HepG2 (cell line): ENCODE results near the gene NRSN2. TPM values are rescaled to one million over a fixed set of nuclear protein-coding genes. Genes with fewer than 3 reads are reported as not detected.

Experiments used
- ATAC-seq: fragments of 200-7000 bp; cut with Tn5 transposase; 3 replicates; pipeline ENCODE4 v1.9.1; 2020; ENCODE audit warnings: mild to moderate bottlenecking, moderate library complexity
- BruUV-seq: library from RNA; stranded (reverse); fragments of 400-500 nt; replicated peaks from 2 replicates; lab custom pipeline; 2021; lab: Mats Ljungman, UMichigan
- CTCF ChIA-PET: fragments of 300-600 bp; formaldehyde crosslinking; extraction: SDS; loops from one replicate; lab custom pipeline; 2021; ENCODE audit warnings: low total read pairs, inconsistent platforms, low intra/inter-chr PET ratio; lab: Yijun Ruan, JAX
- POLR2A ChIA-PET: fragments of 350-600 bp; sonication (Branson Sonifier 250); formaldehyde crosslinking; loops from one replicate; lab custom pipeline; 2020; ENCODE audit warnings: antibody characterized with exemption, inconsistent platforms; lab: Yijun Ruan, JAX
- DNase-seq: peaks from one replicate; pipeline ENCODE4 v3.0.0-alpha.2; 2015; ENCODE audit warnings: low spot score
- FAIRE-seq: peaks from 3 replicates; lab custom pipeline; 2011; peaks lifted over from hg19 to GRCh38; lab: Jason Lieb, UNC
- H2AFZ ChIP-seq: one replicate; pipeline ENCODE4 v1.6.1; 2011; ENCODE audit warnings: low read length, inconsistent platforms
- H3K27ac ChIP-seq: fragments of 300-600 bp; 3 replicates; pipeline ENCODE4 v1.8.0; 2011; ENCODE audit warnings: mixed run types, mild to moderate bottlenecking, mixed read lengths, low read length, inconsistent platforms; ENCODE audit not compliant: insufficient read depth; ENCODE audit errors: extremely low read length
- H3K27me3 ChIP-seq, 2 experiments: fragments of 200-600 bp in 1 of 2; 2 replicates in 1 of 2; 3 replicates in 1 of 2; pipeline versions ENCODE4 v1.6.0 to v1.8.0; 2011; ENCODE audit warnings: low read length in 2 of 2, mild to moderate bottlenecking in 2 of 2, moderate library complexity in 2 of 2, inconsistent platforms in 1 of 2; ENCODE audit not compliant: insufficient read depth in 2 of 2, control insufficient read depth in 1 of 2
- H3K36me3 ChIP-seq, 2 experiments: fragments of 200-600 bp in 1 of 2; replicated peaks in 1 of 2; 2 replicates in 1 of 2; 3 replicates in 1 of 2; pipeline versions ENCODE4 v1.5.1 to v1.8.0; 2011; ENCODE audit warnings: low read length in 2 of 2, inconsistent platforms in 1 of 2; ENCODE audit not compliant: insufficient read depth in 2 of 2, control insufficient read depth in 1 of 2
- H3K4me1 ChIP-seq: 2 replicates; pipeline ENCODE4 v1.5.1; 2012; ENCODE audit warnings: low read length, inconsistent platforms; ENCODE audit not compliant: insufficient read depth
- H3K4me2 ChIP-seq: 2 replicates; pipeline ENCODE4 v1.6.0; 2011; ENCODE audit warnings: low read depth, low read length, inconsistent platforms
- H3K4me3 ChIP-seq, 3 experiments: fragments of 200-600 bp in 1 of 3; sonication (generic), shearing (Covaris generic) in 1 of 3; replicated peaks in 1 of 3; 2 replicates each; pipeline ENCODE4 v1.5.1; 2011 to 2016; ENCODE audit warnings: low read length in 3 of 3, inconsistent platforms in 2 of 3, low read depth in 2 of 3, mild to moderate bottlenecking in 2 of 3, control low read depth in 1 of 3, mixed read lengths in 1 of 3; ENCODE audit not compliant: insufficient read depth in 1 of 3
- H3K79me2 ChIP-seq: one replicate; pipeline ENCODE4 v1.6.1; 2011; ENCODE audit warnings: low read length, inconsistent platforms; ENCODE audit not compliant: insufficient read depth
- H3K9ac ChIP-seq: 2 replicates; pipeline ENCODE4 v1.6.0; 2011; ENCODE audit warnings: mild to moderate bottlenecking, low read depth, low read length, inconsistent platforms; ENCODE audit not compliant: insufficient read depth
- H3K9me3 ChIP-seq: 2 replicates; pipeline ENCODE4 v1.5.1; 2012; ENCODE audit warnings: mild to moderate bottlenecking, low read length
- H4K20me1 ChIP-seq: 2 replicates; pipeline ENCODE4 v1.6.0; 2011; ENCODE audit warnings: inconsistent platforms, mild to moderate bottlenecking, low read length, moderate library complexity; ENCODE audit not compliant: insufficient read depth
- CEBPB ChIP-seq: IDR thresholded peaks from 2 replicates; pipeline ENCODE4 v1.6.1; 2011; ENCODE audit warnings: low read depth, low read length, improper control_type of control experiment, borderline replicate concordance
- CEBPG ChIP-seq: IDR thresholded peaks from 2 replicates; pipeline ENCODE4 v1.6.1; 2016
- DRAP1 ChIP-seq: IDR thresholded peaks from 2 replicates; pipeline ENCODE4 v1.6.1; 2016; ENCODE audit warnings: missing genetic modification reagents, missing compliant biosample characterization
- ETV6 ChIP-seq: sonication (generic); formaldehyde crosslinking; conservative IDR thresholded peaks from 2 replicates; pipeline ENCODE4 v1.4.0; 2020; ENCODE audit warnings: missing genetic modification reagents
- ISL2 ChIP-seq: sonication (generic); formaldehyde crosslinking; IDR thresholded peaks from 2 replicates; pipeline ENCODE4 v1.5.0; 2020; ENCODE audit warnings: missing genetic modification reagents
- ISX ChIP-seq: sonication (generic); formaldehyde crosslinking; conservative IDR thresholded peaks from 2 replicates; pipeline ENCODE4 v1.5.0; 2020; ENCODE audit warnings: missing genetic modification reagents
- NCOR1 ChIP-seq: fragments of 200-600 bp; sonication (generic); IDR thresholded peaks from 2 replicates; pipeline ENCODE4 v1.7.0; 2017; ENCODE audit warnings: antibody characterized with exemption, low read length, borderline replicate concordance
- POGZ ChIP-seq: sonication (generic); formaldehyde crosslinking; IDR thresholded peaks from 2 replicates; pipeline ENCODE4 v1.4.0; 2020; ENCODE audit warnings: mild to moderate bottlenecking, missing genetic modification reagents
- RFX5 ChIP-seq: IDR thresholded peaks from 2 replicates; pipeline ENCODE4 v1.6.1; 2011; ENCODE audit warnings: low read depth, low read length, improper control_type of control experiment
- ZEB1 ChIP-seq: IDR thresholded peaks from 2 replicates; pipeline ENCODE4 v1.6.1; 2012; ENCODE audit warnings: mild to moderate bottlenecking, low read depth, inconsistent platforms; ENCODE audit not compliant: insufficient replicate concordance
- ZFP82 ChIP-seq: sonication (generic); formaldehyde crosslinking; IDR thresholded peaks from 2 replicates; pipeline ENCODE4 v1.5.1; 2020; ENCODE audit warnings: mild to moderate bottlenecking, missing genetic modification reagents, borderline replicate concordance
- ZNF224 ChIP-seq: sonication (generic); formaldehyde crosslinking; IDR thresholded peaks from 2 replicates; pipeline ENCODE4 v1.5.0; 2020; ENCODE audit warnings: mild to moderate bottlenecking, missing genetic modification reagents
- ZNF75D ChIP-seq: sonication (generic); formaldehyde crosslinking; IDR thresholded peaks from 2 replicates; pipeline ENCODE4 v1.8.1; 2023; ENCODE audit warnings: missing genetic modification reagents, mild to moderate bottlenecking, borderline replicate concordance
- ZNF816 ChIP-seq: sonication (generic); formaldehyde crosslinking; IDR thresholded peaks from 2 replicates; pipeline ENCODE4 v1.8.0; 2022; ENCODE audit warnings: missing genetic modification reagents, mild to moderate bottlenecking, borderline replicate concordance
- WGBS: methylation state at CpG from one replicate; pipeline ENCODE4 v1.1.6; 2017; ENCODE audit warnings: low lambda C conversion rate; 5-methylcytosine and 5-hydroxymethylcytosine counted together
- in situ Hi-C: cut with HindIII; loops from 2 replicates; pipeline ENCODE4 v1.10.0; 2017; ENCODE audit warnings: low pct_unique_long_range_greater_than_20kb; ENCODE audit not compliant: extremely low pct_ligation_motif_present
- intact Hi-C: fragments of 100-400 bp; cut with micrococcal nuclease; formaldehyde crosslinking; loops from one replicate; pipeline ENCODE4 v1.10.0; 2022; ENCODE audit not compliant: unreplicated experiment
- polyA plus RNA-seq, 8 experiments: library from polyadenylated mRNA; depleted of rRNA in 3 of 8; stranded (reverse) in 7 of 8; unstranded in 1 of 8; fragments of >200 nt; fragmentation: Illumina TruSeq in 4 of 8; extraction: Trizol in 4 of 8; gene quantifications; 2 replicates each; pipeline versions ENCODE4 v1.2.1 to v1.2.3, GENCODE V29; 2011 to 2016; ENCODE audit warnings: low read depth in 4 of 8, missing spikeins in 1 of 8, mixed read lengths in 1 of 8; ENCODE audit not compliant: insufficient read depth in 1 of 8
- total RNA-seq, 5 experiments: library from RNA; depleted of rRNA; stranded (reverse); fragments of >200 nt; fragmentation: Illumina TruSeq; extraction: Trizol; gene quantifications; 2 replicates each; pipeline ENCODE4 v1.2.3, GENCODE V29; 2016; ENCODE audit warnings: low read depth in 1 of 5

NRSN2 gene
- total and polyA plus RNA-seq, 2 of the 13 experiments (the other 11 are each of a cell fraction or from before 2014, with no cell fraction given), result 32.3 to 49.4 TPM

- peak; percentile 5; the same call in 1 of the 2 replicates for TF ChIP-seq DRAP1 (CRISPR knock-in tag)
- peak; percentile 9; the same call in 1 of the 2 replicates for TF ChIP-seq ISL2 (CRISPR knock-in tag)
- TF ChIP-seq CEBPG (CRISPR knock-in tag), result peak; percentile 58
- TF ChIP-seq ZNF816 (CRISPR knock-in tag), result peak; percentile 74; the same call in 1 of the 2 replicates
- TF ChIP-seq NCOR1, result 0 out of 2 replicates have a peak, but pooled peaks have one; percentile 44
- peak; percentile 2; the same call in 1 of the 2 replicates for TF ChIP-seq POGZ (CRISPR knock-in tag)
- peak; percentile 86 for TF ChIP-seq CEBPB
- 0 out of 2 replicates have a peak, but pooled peaks have one; percentile 36 for TF ChIP-seq ISX (CRISPR knock-in tag)
- TF ChIP-seq ETV6 (CRISPR knock-in tag), result no peak
- peak; percentile 21 for TF ChIP-seq ZEB1
- TF ChIP-seq ZNF75D (CRISPR knock-in tag), result no peak
- 0 out of 2 replicates have a peak, but pooled peaks have one; percentile 46 for TF ChIP-seq ZFP82
Measured at GRCh38 chr20:310645-311044, 36.3 kb upstream of the NRSN2 start (continued).

GRCh38 chr20:311609-312008 is 35.3 kb upstream of the NRSN2 start:
- no peak for DNase-seq
- Histone ChIP-seq H3K4me3 (no peak overlapping the region), H3K9ac (no peak overlapping the region), H3K79me2 (no peaks in the 10 kb centered on the region), H3K27ac (no peak overlapping the region), H3K4me1 (peaks cover 41% of the 10 kb centered on the region), H3K27me3 (no peaks in the 10 kb centered on the region; a peak in 1 of 5 replicates), H3K9me3 (no peaks in the 10 kb centered on the region), H4K20me1 (no peaks in the 10 kb centered on the region), H3K36me3 (no peaks in the 10 kb centered on the region), H2AFZ (no peak overlapping the region), H3K4me2 (no peak overlapping the region)
- ChIA-PET CTCF (no interaction called here), POLR2A (interaction anchor here (1.7 to 3.7 kb wide), 2 partner anchors 12 to 13 kb away, joined by 5 to 9 read pairs; partner anchors contain the start of gene SOX12)
- WGBS, result 78% methylated on average over 7 of the region's 7 CpGs
- no TSS peak for BruUV-seq
- in situ Hi-C loops (no loop called here), intact Hi-C loops (no loop called here)
- ATAC-seq, result no peak
- FAIRE-seq, result no peak
- TF ChIP-seq ZNF224 (CRISPR knock-in tag), result no peak
- 0 out of 2 replicates have a peak, but pooled peaks have one; percentile 50 for TF ChIP-seq RFX5
